Body of pancreas (tissue), 4 donors: ENCODE results near the gene AMD1.

ENCODE experiments used
- CTCF ChIP-seq, 7 experiments: fragments of 450-650 bp in 4 of 7; fragments of 200-600 bp in 3 of 7; sonication (generic) in 3 of 7; IDR thresholded peaks; one replicate each; pipeline ENCODE4 v1.5.1; 2016 to 2019; ENCODE audit warnings: antibody characterized with exemption in 7 of 7
- POLR2A ChIP-seq, 3 donors: fragments of 450-650 bp; IDR thresholded peaks; one replicate each; pipeline ENCODE4 v1.6.1; 2016; ENCODE audit warnings: antibody characterized with exemption in 3 of 3, mild to moderate bottlenecking in 2 of 3

GRCh38 chr6:110886555-110887167, 12.1 kb downstream of the AMD1 start:
- TF ChIP-seq CTCF (IDR thresholded peaks at IDR 0.05) (no peak), POLR2A (IDR thresholded peaks at IDR 0.05) (no peak)
